C4-2B (cell line): ENCODE results near the gene GIMAP8.
"Not testable (repeated sequence)": the region's sequence is repeated elsewhere in the genome, so short reads cannot be mapped to it uniquely, and the experiment has no call there.

Source experiments
- ZFX ChIP-seq: fragments of 450-650 bp; IDR thresholded peaks from 2 replicates; pipeline ENCODE4 v1.6.1; 2017
- TF ChIP-seq, protein P1 (sequence below): fragments of 450-650 bp; conservative IDR thresholded peaks from 2 replicates; pipeline ENCODE4 v1.5.1; 2017; ENCODE audit warnings: mild to moderate bottlenecking

- TF ChIP-seq, protein P1, sequence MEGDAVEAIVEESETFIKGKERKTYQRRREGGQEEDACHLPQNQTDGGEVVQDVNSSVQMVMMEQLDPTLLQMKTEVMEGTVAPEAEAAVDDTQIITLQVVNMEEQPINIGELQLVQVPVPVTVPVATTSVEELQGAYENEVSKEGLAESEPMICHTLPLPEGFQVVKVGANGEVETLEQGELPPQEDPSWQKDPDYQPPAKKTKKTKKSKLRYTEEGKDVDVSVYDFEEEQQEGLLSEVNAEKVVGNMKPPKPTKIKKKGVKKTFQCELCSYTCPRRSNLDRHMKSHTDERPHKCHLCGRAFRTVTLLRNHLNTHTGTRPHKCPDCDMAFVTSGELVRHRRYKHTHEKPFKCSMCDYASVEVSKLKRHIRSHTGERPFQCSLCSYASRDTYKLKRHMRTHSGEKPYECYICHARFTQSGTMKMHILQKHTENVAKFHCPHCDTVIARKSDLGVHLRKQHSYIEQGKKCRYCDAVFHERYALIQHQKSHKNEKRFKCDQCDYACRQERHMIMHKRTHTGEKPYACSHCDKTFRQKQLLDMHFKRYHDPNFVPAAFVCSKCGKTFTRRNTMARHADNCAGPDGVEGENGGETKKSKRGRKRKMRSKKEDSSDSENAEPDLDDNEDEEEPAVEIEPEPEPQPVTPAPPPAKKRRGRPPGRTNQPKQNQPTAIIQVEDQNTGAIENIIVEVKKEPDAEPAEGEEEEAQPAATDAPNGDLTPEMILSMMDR: not testable (repeated sequence)
- not testable (repeated sequence) for TF ChIP-seq ZFX
Measured at GRCh38 chr7:150457064-150457463, 6.6 kb downstream of the GIMAP8 start.
